ENCODE results near the gene KCTD7. TPM values are rescaled to one million over a fixed set of nuclear protein-coding genes. Genes with fewer than 3 reads are reported as not detected.
"Not testable (repeated sequence)": the region's sequence is repeated elsewhere in the genome, so short reads cannot be mapped to it uniquely, and the experiment has no call there.

The KCTD7 gene
- polyA plus RNA-seq, 1 donor (not counting 4 experiments of a cell fraction or from before 2014, with no cell fraction given) = 3.7 TPM

DNA sequence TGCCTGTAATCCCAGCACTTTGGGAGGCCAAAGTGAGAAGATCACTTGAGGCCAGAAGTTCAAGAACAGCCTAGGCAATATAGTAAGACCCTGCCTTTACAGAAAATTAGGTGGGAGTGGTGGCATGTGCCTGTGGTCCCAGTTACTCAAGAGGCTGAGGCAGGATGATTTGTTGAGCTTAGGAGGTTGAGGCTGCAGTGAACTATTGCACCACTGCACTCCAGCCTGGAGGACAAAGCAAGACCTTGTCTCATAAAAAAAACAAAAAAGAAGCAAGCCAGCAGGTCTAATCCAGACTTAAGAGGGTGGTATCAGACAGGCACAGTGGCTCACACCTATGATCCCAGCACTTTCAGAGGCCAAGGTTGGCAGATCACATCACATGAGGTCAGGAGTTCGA is 24.5 kb upstream of the KCTD7 start:
- Histone ChIP-seq H3K4me2 (ENCODE audit: control insufficient read depth, extremely low read depth, insufficient read depth, low read depth, low read length) (no peak overlapping the region), H3K9me1 (ENCODE audit: control insufficient read depth, extremely low read depth, insufficient read depth, low read length) (no peaks in the 10 kb centered on the region), H4K20me1 (ENCODE audit: control insufficient read depth, extremely low read depth, insufficient read depth, low read length) (no peaks in the 10 kb centered on the region), H3K27ac (ENCODE audit: control insufficient read depth, insufficient read depth, low read length) (no peak overlapping the region), H3K79me2 (ENCODE audit: control insufficient read depth, insufficient read depth, low read length) (no peaks in the 10 kb centered on the region), H3K36me3 (ENCODE audit: control insufficient read depth in 2 of 2, extremely low read depth in 1 of 2, insufficient read depth in 2 of 2, low read length in 2 of 2) (no peaks in the 10 kb centered on the region), H3K9ac (ENCODE audit: control insufficient read depth, extremely low read depth, insufficient read depth, low read length) (no peak overlapping the region), H2AFZ (ENCODE audit: control insufficient read depth, low read length) (no peak overlapping the region), H3K9me3 (ENCODE audit: control insufficient read depth, low read depth, low read length) (no peaks in the 10 kb centered on the region), H3K4me1 (ENCODE audit: control insufficient read depth, extremely low read depth, insufficient read depth, low read length) (peaks cover 7% of the 10 kb centered on the region), H3K4me3 (ENCODE audit: control insufficient read depth in 2 of 3, extremely low read depth in 1 of 3, insufficient read depth in 2 of 3, low read depth in 1 of 3, low read length in 3 of 3) (no peak overlapping the region), H3K27me3 (ENCODE audit: control insufficient read depth, extremely low read depth, insufficient read depth, low read length) (no peaks in the 10 kb centered on the region)
- dilution Hi-C loops (cut with MboI; ENCODE audit: extremely low pct_ligation_motif_present, low sequenced_read_pairs) = no loop called here
- no peak for FAIRE-seq
- TF ChIP-seq, protein P1, sequence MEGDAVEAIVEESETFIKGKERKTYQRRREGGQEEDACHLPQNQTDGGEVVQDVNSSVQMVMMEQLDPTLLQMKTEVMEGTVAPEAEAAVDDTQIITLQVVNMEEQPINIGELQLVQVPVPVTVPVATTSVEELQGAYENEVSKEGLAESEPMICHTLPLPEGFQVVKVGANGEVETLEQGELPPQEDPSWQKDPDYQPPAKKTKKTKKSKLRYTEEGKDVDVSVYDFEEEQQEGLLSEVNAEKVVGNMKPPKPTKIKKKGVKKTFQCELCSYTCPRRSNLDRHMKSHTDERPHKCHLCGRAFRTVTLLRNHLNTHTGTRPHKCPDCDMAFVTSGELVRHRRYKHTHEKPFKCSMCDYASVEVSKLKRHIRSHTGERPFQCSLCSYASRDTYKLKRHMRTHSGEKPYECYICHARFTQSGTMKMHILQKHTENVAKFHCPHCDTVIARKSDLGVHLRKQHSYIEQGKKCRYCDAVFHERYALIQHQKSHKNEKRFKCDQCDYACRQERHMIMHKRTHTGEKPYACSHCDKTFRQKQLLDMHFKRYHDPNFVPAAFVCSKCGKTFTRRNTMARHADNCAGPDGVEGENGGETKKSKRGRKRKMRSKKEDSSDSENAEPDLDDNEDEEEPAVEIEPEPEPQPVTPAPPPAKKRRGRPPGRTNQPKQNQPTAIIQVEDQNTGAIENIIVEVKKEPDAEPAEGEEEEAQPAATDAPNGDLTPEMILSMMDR (optimal IDR thresholded peaks at IDR 0.05 in 1 of 3, IDR thresholded peaks at IDR 0.05 in 1 of 3, conservative IDR thresholded peaks at IDR 0.05 in 1 of 3; ENCODE audit: extremely low read depth in 1 of 3, insufficient read depth in 2 of 3, low read length in 3 of 3) = no peak
- TF ChIP-seq EZH2 (IDR thresholded peaks at IDR 0.05; ENCODE audit: low read length) = no peak
- DNase-seq (ENCODE audit: low read depth, low spot score) = no peak

DNA sequence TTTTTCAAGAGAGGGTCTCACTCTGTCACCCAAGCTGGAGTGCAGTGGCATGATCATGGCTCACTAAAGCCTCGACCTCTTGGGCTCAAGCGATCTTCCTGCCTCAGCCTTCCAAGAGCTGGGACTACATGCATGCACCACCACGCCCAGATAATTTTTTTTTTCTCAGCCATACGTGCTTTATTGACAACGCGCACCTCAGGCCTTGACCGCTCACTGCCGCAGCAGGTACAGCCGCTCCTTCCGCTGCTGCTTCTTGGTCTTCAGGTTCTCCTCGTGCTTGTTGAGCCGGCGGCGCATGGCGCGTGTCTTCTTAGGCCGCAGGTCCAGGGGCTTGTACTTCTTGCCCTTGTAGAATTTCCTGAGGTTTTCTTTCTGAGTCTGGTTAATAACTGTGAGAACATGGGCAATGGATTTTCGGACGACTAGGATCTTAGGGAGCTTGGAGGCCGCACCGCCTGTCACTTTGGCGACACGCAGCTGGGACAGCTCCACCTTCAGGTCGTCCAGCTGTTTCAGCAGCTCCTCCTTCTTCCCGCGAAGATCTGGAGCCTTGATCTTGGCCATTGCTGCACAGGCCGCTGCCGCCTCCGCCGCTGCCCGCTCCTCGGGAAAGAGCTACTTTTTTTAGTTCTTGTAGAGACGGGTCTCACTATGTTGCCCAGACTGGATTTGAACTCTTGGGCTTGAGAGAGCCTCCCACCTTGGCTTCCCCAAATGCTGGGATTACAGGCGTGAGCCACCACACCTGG is 22.0 kb upstream of the KCTD7 start:
- FAIRE-seq; H3K36me3 ChIP-seq (ENCODE audit: control insufficient read depth in 2 of 2, extremely low read depth in 1 of 2, insufficient read depth in 2 of 2, low read length in 2 of 2): not testable (repeated sequence)

DNA sequence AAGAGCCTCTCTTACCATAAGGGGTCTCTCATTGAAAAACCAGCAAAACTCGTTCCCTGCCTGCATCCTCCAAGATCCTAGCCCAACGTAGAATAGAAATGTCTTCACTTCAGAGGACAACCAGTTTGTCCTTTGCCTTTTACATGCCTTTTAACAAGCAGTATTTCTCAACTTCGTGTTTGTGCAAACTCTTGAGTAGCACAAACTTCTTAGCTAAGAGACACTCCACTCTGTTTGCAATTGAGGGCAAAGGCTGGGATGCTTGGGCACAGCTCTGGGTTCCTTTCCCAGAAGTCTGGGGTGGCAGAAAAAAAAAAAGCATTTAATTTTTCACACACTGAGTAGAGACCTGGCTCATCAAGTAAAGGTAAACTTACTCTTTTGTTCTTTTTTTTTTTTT is 19.5 kb upstream of the KCTD7 start:
- H4K20me1 ChIP-seq (ENCODE audit: control insufficient read depth, extremely low read depth, insufficient read depth, low read length) = no peaks in the 10 kb centered on the region
- H3K9ac ChIP-seq (ENCODE audit: control insufficient read depth, extremely low read depth, insufficient read depth, low read length) = no peak overlapping the region
- H3K9me1 ChIP-seq (ENCODE audit: control insufficient read depth, extremely low read depth, insufficient read depth, low read length) = no peaks in the 10 kb centered on the region
- H3K79me2 ChIP-seq (ENCODE audit: control insufficient read depth, insufficient read depth, low read length) = no peaks in the 10 kb centered on the region
- no peak for TF ChIP-seq EZH2 (IDR thresholded peaks at IDR 0.05; ENCODE audit: low read length)
- TF ChIP-seq, protein P1 (optimal IDR thresholded peaks at IDR 0.05 in 1 of 3, IDR thresholded peaks at IDR 0.05 in 1 of 3, conservative IDR thresholded peaks at IDR 0.05 in 1 of 3; ENCODE audit: extremely low read depth in 1 of 3, insufficient read depth in 2 of 3, low read length in 3 of 3) = no peak
- DNase-seq (ENCODE audit: low read depth, low spot score) = no peak
- H3K9me3 ChIP-seq (ENCODE audit: control insufficient read depth, low read depth, low read length) = no peaks in the 10 kb centered on the region
- H3K4me2 ChIP-seq (ENCODE audit: control insufficient read depth, extremely low read depth, insufficient read depth, low read depth, low read length) = no peak overlapping the region
- dilution Hi-C loops (cut with MboI; ENCODE audit: extremely low pct_ligation_motif_present, low sequenced_read_pairs) = no loop called here
- H3K4me3 ChIP-seq (ENCODE audit: control insufficient read depth in 2 of 3, extremely low read depth in 1 of 3, insufficient read depth in 2 of 3, low read depth in 1 of 3, low read length in 3 of 3) = no peak overlapping the region
- no peak overlapping the region for H2AFZ ChIP-seq (ENCODE audit: control insufficient read depth, low read length)
- H3K36me3 ChIP-seq (ENCODE audit: control insufficient read depth in 2 of 2, extremely low read depth in 1 of 2, insufficient read depth in 2 of 2, low read length in 2 of 2) = no peaks in the 10 kb centered on the region
- H3K4me1 ChIP-seq (ENCODE audit: control insufficient read depth, extremely low read depth, insufficient read depth, low read length) = no peaks in the 10 kb centered on the region
- no peaks in the 10 kb centered on the region for H3K27me3 ChIP-seq (ENCODE audit: control insufficient read depth, extremely low read depth, insufficient read depth, low read length)
- no peak for FAIRE-seq
- no peak overlapping the region for H3K27ac ChIP-seq (ENCODE audit: control insufficient read depth, insufficient read depth, low read length)

More for the DNA sequence above, 22.0 kb upstream of the KCTD7 start:
- H3K27ac ChIP-seq (ENCODE audit: control insufficient read depth, insufficient read depth, low read length); H3K4me2 ChIP-seq (ENCODE audit: control insufficient read depth, extremely low read depth, insufficient read depth, low read depth, low read length); H3K4me3 ChIP-seq (ENCODE audit: control insufficient read depth in 2 of 3, extremely low read depth in 1 of 3, insufficient read depth in 2 of 3, low read depth in 1 of 3, low read length in 3 of 3); H4K20me1 ChIP-seq (ENCODE audit: control insufficient read depth, extremely low read depth, insufficient read depth, low read length); H3K79me2 ChIP-seq (ENCODE audit: control insufficient read depth, insufficient read depth, low read length); H3K4me1 ChIP-seq (ENCODE audit: control insufficient read depth, extremely low read depth, insufficient read depth, low read length); H3K27me3 ChIP-seq (ENCODE audit: control insufficient read depth, extremely low read depth, insufficient read depth, low read length); H3K9me1 ChIP-seq (ENCODE audit: control insufficient read depth, extremely low read depth, insufficient read depth, low read length); H2AFZ ChIP-seq (ENCODE audit: control insufficient read depth, low read length); dilution Hi-C loops (cut with MboI; ENCODE audit: extremely low pct_ligation_motif_present, low sequenced_read_pairs); DNase-seq (ENCODE audit: low read depth, low spot score); H3K9ac ChIP-seq (ENCODE audit: control insufficient read depth, extremely low read depth, insufficient read depth, low read length); H3K9me3 ChIP-seq (ENCODE audit: control insufficient read depth, low read depth, low read length): not testable (repeated sequence)

DNA sequence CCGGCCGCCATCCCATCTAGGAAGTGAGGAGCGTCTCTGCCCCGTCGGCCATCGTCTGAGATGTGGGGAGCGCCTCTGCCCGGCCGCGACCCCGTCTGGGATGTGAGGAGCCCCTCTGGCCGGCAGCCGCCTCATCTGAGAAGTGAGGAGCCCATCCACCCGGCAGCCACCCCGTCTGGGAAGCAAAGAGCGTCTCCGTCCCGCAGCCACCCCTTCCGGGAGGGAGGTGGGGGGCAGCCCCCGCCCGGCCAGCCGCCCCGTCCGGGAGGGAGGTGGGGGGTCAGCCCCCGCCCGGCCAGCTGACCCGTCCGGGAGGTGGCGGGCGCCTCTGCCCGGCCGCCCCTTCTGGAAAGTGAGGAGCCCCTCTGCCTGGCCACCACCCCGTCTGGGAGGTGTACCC is 14.1 kb upstream of the KCTD7 start:
- DNase-seq (ENCODE audit: low read depth, low spot score); H3K4me1 ChIP-seq (ENCODE audit: control insufficient read depth, extremely low read depth, insufficient read depth, low read length); H3K9me1 ChIP-seq (ENCODE audit: control insufficient read depth, extremely low read depth, insufficient read depth, low read length); FAIRE-seq; H2AFZ ChIP-seq (ENCODE audit: control insufficient read depth, low read length); dilution Hi-C loops (cut with MboI; ENCODE audit: extremely low pct_ligation_motif_present, low sequenced_read_pairs); H3K4me2 ChIP-seq (ENCODE audit: control insufficient read depth, extremely low read depth, insufficient read depth, low read depth, low read length); H3K27ac ChIP-seq (ENCODE audit: control insufficient read depth, insufficient read depth, low read length); H3K79me2 ChIP-seq (ENCODE audit: control insufficient read depth, insufficient read depth, low read length); H3K4me3 ChIP-seq (ENCODE audit: control insufficient read depth in 2 of 3, extremely low read depth in 1 of 3, insufficient read depth in 2 of 3, low read depth in 1 of 3, low read length in 3 of 3); H3K27me3 ChIP-seq (ENCODE audit: control insufficient read depth, extremely low read depth, insufficient read depth, low read length); H3K9me3 ChIP-seq (ENCODE audit: control insufficient read depth, low read depth, low read length); H4K20me1 ChIP-seq (ENCODE audit: control insufficient read depth, extremely low read depth, insufficient read depth, low read length); H3K36me3 ChIP-seq (ENCODE audit: control insufficient read depth in 2 of 2, extremely low read depth in 1 of 2, insufficient read depth in 2 of 2, low read length in 2 of 2); H3K9ac ChIP-seq (ENCODE audit: control insufficient read depth, extremely low read depth, insufficient read depth, low read length): not testable (repeated sequence)
